Liver (tissue), 9 donors: ENCODE data around the gene C11orf68. TPM values are rescaled to one million over a fixed set of nuclear protein-coding genes. Genes with fewer than 3 reads are reported as not detected.

Source experiments
- DNase-seq: peaks from one replicate; pipeline ENCODE4 v3.0.0-alpha.2; 2017; ENCODE audit warnings: low spot score
- H3K27ac ChIP-seq, 2 donors: one replicate each; pipeline ENCODE4 v1.7.0; 2013; ENCODE audit warnings: inconsistent platforms in 2 of 2, low read length in 2 of 2, control low read depth in 1 of 2, low read depth in 1 of 2, mild to moderate bottlenecking in 1 of 2
- H3K27me3 ChIP-seq, 4 donors: one replicate each; pipeline versions ENCODE4 v1.6.1 to v1.7.0; 2013; ENCODE audit warnings: low read length in 3 of 4, inconsistent platforms in 1 of 4, mild to moderate bottlenecking in 1 of 4, moderate library complexity in 1 of 4; ENCODE audit not compliant: control insufficient read depth in 4 of 4, insufficient read depth in 4 of 4
- H3K36me3 ChIP-seq, 4 donors: one replicate each; pipeline versions ENCODE4 v1.6.1 to v1.7.0; 2013; ENCODE audit warnings: low read length in 3 of 4, mild to moderate bottlenecking in 3 of 4, low read depth in 1 of 4, moderate library complexity in 1 of 4; ENCODE audit not compliant: control insufficient read depth in 4 of 4, insufficient read depth in 3 of 4
- H3K4me1 ChIP-seq, 4 donors: one replicate each; pipeline versions ENCODE4 v1.6.1 to v1.7.0; 2013; ENCODE audit warnings: low read length in 3 of 4, mild to moderate bottlenecking in 3 of 4, moderate library complexity in 1 of 4; ENCODE audit not compliant: control insufficient read depth in 4 of 4, insufficient read depth in 4 of 4
- H3K4me3 ChIP-seq, 3 donors: one replicate each; pipeline versions ENCODE4 v1.6.1 to v1.7.0; 2013; ENCODE audit warnings: low read length in 3 of 3, control low read depth in 1 of 3, low read depth in 1 of 3, mild to moderate bottlenecking in 1 of 3
- H3K9ac ChIP-seq, 2 donors: one replicate each; pipeline ENCODE4 v1.7.0; 2013; ENCODE audit warnings: low read length in 2 of 2, mild to moderate bottlenecking in 2 of 2, moderate library complexity in 2 of 2, control low read depth in 1 of 2, low read depth in 1 of 2
- H3K9me3 ChIP-seq, 4 donors: one replicate each; pipeline versions ENCODE4 v1.6.1 to v1.7.0; 2013; ENCODE audit warnings: low read length in 3 of 4; ENCODE audit not compliant: control insufficient read depth in 4 of 4
- ATF3 ChIP-seq: IDR thresholded peaks from 2 replicates; pipeline ENCODE4 v1.6.1; 2016; ENCODE audit warnings: antibody characterized with exemption
- EGR1 ChIP-seq, 2 donors: IDR thresholded peaks; 2 replicates each; pipeline ENCODE4 v1.6.1; 2016 to 2018; ENCODE audit warnings: antibody characterized with exemption in 2 of 2, low read depth in 2 of 2
- FOXA1 ChIP-seq: IDR thresholded peaks from 2 replicates; pipeline ENCODE4 v1.6.1; 2016; ENCODE audit warnings: antibody characterized with exemption
- GABPA ChIP-seq, 2 donors: IDR thresholded peaks in 1 of 2; conservative IDR thresholded peaks in 1 of 2; 2 replicates each; pipeline ENCODE4 v1.6.1; 2016; ENCODE audit warnings: antibody characterized with exemption in 2 of 2, mild to moderate bottlenecking in 1 of 2, moderate library complexity in 1 of 2
- HNF4A ChIP-seq, 2 donors: conservative IDR thresholded peaks; 2 replicates each; pipeline ENCODE4 v1.6.1; 2016; ENCODE audit warnings: antibody characterized with exemption in 2 of 2, mild to moderate bottlenecking in 2 of 2
- HNF4G ChIP-seq: IDR thresholded peaks from 2 replicates; pipeline ENCODE4 v1.6.1; 2016; ENCODE audit warnings: antibody characterized with exemption
- JUND ChIP-seq, 2 donors: IDR thresholded peaks; 2 replicates each; pipeline ENCODE4 v1.6.1; 2016; ENCODE audit warnings: antibody characterized with exemption in 2 of 2
- MAX ChIP-seq: IDR thresholded peaks from 2 replicates; pipeline ENCODE4 v1.6.1; 2016; ENCODE audit warnings: antibody characterized with exemption
- NR2F2 ChIP-seq: IDR thresholded peaks from 2 replicates; pipeline ENCODE4 v1.6.1; 2016; ENCODE audit warnings: antibody characterized with exemption
- RAD21 ChIP-seq, 2 donors: IDR thresholded peaks; 2 replicates each; pipeline ENCODE4 v1.6.1; 2016; ENCODE audit warnings: antibody characterized with exemption in 2 of 2, mild to moderate bottlenecking in 2 of 2
- REST ChIP-seq: IDR thresholded peaks from 2 replicates; pipeline ENCODE4 v1.6.1; 2016; ENCODE audit warnings: antibody characterized with exemption, mild to moderate bottlenecking
- RXRA ChIP-seq, 2 donors: IDR thresholded peaks; 2 replicates each; pipeline ENCODE4 v1.6.1; 2017 to 2018; ENCODE audit warnings: antibody characterized with exemption in 2 of 2, mild to moderate bottlenecking in 1 of 2
- SP1 ChIP-seq: IDR thresholded peaks from 2 replicates; pipeline ENCODE4 v1.6.1; 2018; ENCODE audit warnings: antibody characterized with exemption, mild to moderate bottlenecking
- TAF1 ChIP-seq: conservative IDR thresholded peaks from 2 replicates; pipeline ENCODE4 v1.6.1; 2016; ENCODE audit warnings: antibody characterized with exemption, mild to moderate bottlenecking
- YY1 ChIP-seq: IDR thresholded peaks from 2 replicates; pipeline ENCODE4 v1.6.1; 2016; ENCODE audit warnings: antibody characterized with exemption, mild to moderate bottlenecking
- ZBTB33 ChIP-seq: IDR thresholded peaks from 2 replicates; pipeline ENCODE4 v1.6.1; 2016; ENCODE audit warnings: antibody characterized with exemption
- WGBS: extraction: QIAGEN DNeasy Blood & Tissue Kit; methylation state at CpG from one replicate; pipeline ENCODE4 v1.1.7; 2013; 5-methylcytosine and 5-hydroxymethylcytosine counted together
- polyA plus RNA-seq, 2 donors: library from polyadenylated mRNA; stranded (reverse) in 1 of 2; unstranded in 1 of 2; fragments of 200-250 nt in 1 of 2; fragments of >200 nt in 1 of 2; fragmentation: Nextera tagmentation in 1 of 2; extraction: Ambion mirVana in 1 of 2; gene quantifications; one replicate each; pipeline versions ENCODE4 v1.2.1 to v1.2.3, GENCODE V29; 2013 to 2015
- total RNA-seq, 2 donors: library from RNA; depleted of rRNA; stranded (reverse); fragments of >200 nt; gene quantifications; one replicate each; pipeline ENCODE4 v1.2.3, GENCODE V29; 2014
- TF ChIP-seq, protein P1 (sequence below): fragments of 150-350 bp; IDR thresholded peaks from 2 replicates; pipeline ENCODE4 v1.5.1; 2017; ENCODE audit warnings: improper control_type of control experiment, low read depth, low read length; ENCODE audit not compliant: missing input control
- donor health status: healthy.
- donor health status: healthy.
- donor health status: healthy.
- donor health status: healthy.
- donor health status: healthy.

Gene C11orf68
- total and polyA plus RNA-seq, 4 donors: 4.4 to 15.4 (median 11.2) TPM

DNA sequence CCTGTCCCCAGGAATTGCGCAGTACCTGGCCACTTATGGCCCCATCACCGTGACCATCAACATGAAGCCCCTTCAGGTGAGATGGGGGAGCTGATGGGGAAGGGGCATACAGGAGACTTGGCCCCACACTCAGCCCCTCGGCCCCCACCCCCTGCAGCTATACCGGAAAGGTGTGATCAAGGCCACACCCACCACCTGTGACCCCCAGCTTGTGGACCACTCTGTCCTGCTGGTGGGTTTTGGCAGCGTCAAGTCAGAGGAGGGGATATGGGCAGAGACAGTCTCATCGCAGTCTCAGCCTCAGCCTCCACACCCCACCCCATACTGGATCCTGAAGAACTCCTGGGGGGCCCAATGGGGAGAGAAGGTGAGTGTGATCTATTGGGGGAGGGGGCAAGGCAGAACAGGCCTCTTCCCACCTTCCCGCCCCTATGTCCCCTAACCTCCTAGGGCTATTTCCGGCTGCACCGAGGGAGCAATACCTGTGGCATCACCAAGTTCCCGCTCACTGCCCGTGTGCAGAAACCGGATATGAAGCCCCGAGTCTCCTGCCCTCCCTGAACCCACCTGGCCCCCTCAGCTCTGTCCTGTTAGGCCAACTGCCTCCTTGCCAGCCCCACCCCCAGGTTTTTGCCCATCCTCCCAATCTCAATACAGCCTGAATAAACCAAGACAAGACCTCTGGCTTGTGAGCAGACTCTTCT lies 35.7 kb downstream of the C11orf68 start:
- Histone ChIP-seq H3K36me3 (peaks cover 2 to 12% (median 3%) of the 10 kb centered on the region in 4 donors), H3K4me3 (no peak overlapping the region), H3K4me1 (peaks cover 5 to 19% (median 9%) of the 10 kb centered on the region in 4 donors), H3K27ac (no peak overlapping the region), H3K9me3 (no peaks in the 10 kb centered on the region), H3K9ac (no peak overlapping the region), H3K27me3 (no peaks in the 10 kb centered on the region)
- DNase-seq: no peak
- TF ChIP-seq HNF4G (no peak), NR2F2 (no peak), MAX (no peak), EGR1 (IDR thresholded peaks at IDR 0.05; ENCODE audit: low read depth in 2 of 2) (no peak), RAD21 (IDR thresholded peaks at IDR 0.05) (no peak), RXRA (IDR thresholded peaks at IDR 0.05) (no peak), YY1 (no peak), SP1 (no peak), JUND (IDR thresholded peaks at IDR 0.05) (no peak), HNF4A (conservative IDR thresholded peaks at IDR 0.05) (no peak), REST (no peak), ZBTB33 (no peak), ATF3 (no peak), FOXA1 (no peak), GABPA (IDR thresholded peaks at IDR 0.05 in 1 of 2, conservative IDR thresholded peaks at IDR 0.05 in 1 of 2) (no peak), TAF1 (no peak)
- TF ChIP-seq, protein P1, sequence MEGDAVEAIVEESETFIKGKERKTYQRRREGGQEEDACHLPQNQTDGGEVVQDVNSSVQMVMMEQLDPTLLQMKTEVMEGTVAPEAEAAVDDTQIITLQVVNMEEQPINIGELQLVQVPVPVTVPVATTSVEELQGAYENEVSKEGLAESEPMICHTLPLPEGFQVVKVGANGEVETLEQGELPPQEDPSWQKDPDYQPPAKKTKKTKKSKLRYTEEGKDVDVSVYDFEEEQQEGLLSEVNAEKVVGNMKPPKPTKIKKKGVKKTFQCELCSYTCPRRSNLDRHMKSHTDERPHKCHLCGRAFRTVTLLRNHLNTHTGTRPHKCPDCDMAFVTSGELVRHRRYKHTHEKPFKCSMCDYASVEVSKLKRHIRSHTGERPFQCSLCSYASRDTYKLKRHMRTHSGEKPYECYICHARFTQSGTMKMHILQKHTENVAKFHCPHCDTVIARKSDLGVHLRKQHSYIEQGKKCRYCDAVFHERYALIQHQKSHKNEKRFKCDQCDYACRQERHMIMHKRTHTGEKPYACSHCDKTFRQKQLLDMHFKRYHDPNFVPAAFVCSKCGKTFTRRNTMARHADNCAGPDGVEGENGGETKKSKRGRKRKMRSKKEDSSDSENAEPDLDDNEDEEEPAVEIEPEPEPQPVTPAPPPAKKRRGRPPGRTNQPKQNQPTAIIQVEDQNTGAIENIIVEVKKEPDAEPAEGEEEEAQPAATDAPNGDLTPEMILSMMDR: no peak
- WGBS: 94% methylated on average over 13 of the region's 13 CpGs
